DMS 273 (cell line): ENCODE data around the gene NHSL1.

Experiments used
- DNase-seq: peaks from one replicate; lab custom pipeline; 2025; ENCODE audit not compliant: unreplicated experiment; lab: John Stamatoyannopoulos, UW

The NHSL1 gene

GRCh38 chr6:138377042-138377441, 122.3 kb downstream of the NHSL1 start:
- DNase-seq = no peak

- DNase-seq = no peak
Measured at GRCh38 chr6:138374815-138375214, 124.5 kb downstream of the NHSL1 start.

GRCh38 chr6:138374230-138374629, 125.1 kb downstream of the NHSL1 start:
- no peak for DNase-seq

- no peak for DNase-seq
Measured at GRCh38 chr6:138372711-138373463, 126.4 kb downstream of the NHSL1 start.
